GOT3 (cell line): ENCODE measurements around the gene MMD2.
"Not testable (repeated sequence)": the region's sequence is repeated elsewhere in the genome, so short reads cannot be mapped to it uniquely, and the experiment has no call there.

ENCODE experiments used
- DNase-seq: peaks from one replicate; lab custom pipeline; 2025; ENCODE audit warnings: mixed read lengths; lab: John Stamatoyannopoulos, UW

The MMD2 gene

GRCh38 chr7:4893929-4894475, 65.0 kb downstream of the MMD2 start:
- no peak for DNase-seq

- DNase-seq = not testable (repeated sequence)
Measured at GRCh38 chr7:4893188-4893587, 65.8 kb downstream of the MMD2 start.

GRCh38 chr7:4891522-4891921, 67.5 kb downstream of the MMD2 start:
- not testable (repeated sequence) for DNase-seq

GRCh38 chr7:4889682-4890081, 69.3 kb downstream of the MMD2 start:
- DNase-seq = no peak

GRCh38 chr7:4888161-4888560, 70.8 kb downstream of the MMD2 start:
- no peak for DNase-seq

GRCh38 chr7:4886671-4887070, 72.3 kb downstream of the MMD2 start:
- DNase-seq = no peak

- no peak for DNase-seq
Measured at GRCh38 chr7:4885317-4885807, 73.6 kb downstream of the MMD2 start.

GRCh38 chr7:4884164-4884563, 74.8 kb downstream of the MMD2 start:
- no peak for DNase-seq

GRCh38 chr7:4883372-4884144, 75.4 kb downstream of the MMD2 start, which contains the start of gene RADIL:
Gene RADIL, minus strand, starts transcription at chr7:4883716. Its CDS starts 5,577 bp downstream, at chr7:4878139.
- DNase-seq = peak; percentile 47

- DNase-seq = no peak
Measured at GRCh38 chr7:4883033-4883371, 76.0 kb downstream of the MMD2 start.

GRCh38 chr7:4882169-4883032, 76.6 kb downstream of the MMD2 start:
- DNase-seq = no peak

- DNase-seq = no peak
Measured at GRCh38 chr7:4880218-4880617, 78.8 kb downstream of the MMD2 start.

GRCh38 chr7:4879396-4880081, 79.4 kb downstream of the MMD2 start:
- no peak for DNase-seq

GRCh38 chr7:4878336-4879335, 80.4 kb downstream of the MMD2 start:
- no peak for DNase-seq

- DNase-seq = no peak
Measured at GRCh38 chr7:4876586-4876985, 82.4 kb downstream of the MMD2 start.

GRCh38 chr7:4875391-4875790, 83.6 kb downstream of the MMD2 start:
- no peak for DNase-seq

GRCh38 chr7:4873071-4873944, 85.7 kb downstream of the MMD2 start:
- no peak for DNase-seq

GRCh38 chr7:4871930-4872675, 86.9 kb downstream of the MMD2 start:
- DNase-seq = no peak

GRCh38 chr7:4871056-4871680, 87.8 kb downstream of the MMD2 start:
- no peak for DNase-seq
